Measurements from ENCODE around the gene NFE2L3.

- TF ChIP-seq CTCF (IDR thresholded peaks at IDR 0.05) (no peak), POLR2AphosphoS5 (IDR thresholded peaks at IDR 0.05; ENCODE audit: insufficient read depth in 1 of 2, low read depth in 1 of 2) (no peak), POLR2A (IDR thresholded peaks at IDR 0.05) (no peak)
Observed at GRCh38 chr7:26169271-26169670, 17.3 kb downstream of the NFE2L3 start.
